Neural cell (in vitro differentiated cells): ENCODE results near the gene PRAC2. TPM values are rescaled to one million over a fixed set of nuclear protein-coding genes. Genes with fewer than 3 reads are reported as not detected.

ENCODE experiments used
- H2AFZ ChIP-seq: fragments of 200-600, 300-800 bp; sonication (generic), shearing (Covaris generic); 2 replicates; pipeline ENCODE4 v1.6.0; 2014; ENCODE audit warnings: low read depth, mild to moderate bottlenecking, antibody characterized with exemption, low read length, moderate library complexity
- H3F3A ChIP-seq: fragments of 200-600 bp; shearing (Covaris generic); 2 replicates; pipeline ENCODE4 v1.6.1; 2016; ENCODE audit warnings: mild to moderate bottlenecking, moderate library complexity, mixed read lengths, antibody characterized with exemption, low read length; ENCODE audit not compliant: insufficient read depth, poor library complexity, severe bottlenecking
- H3K27ac ChIP-seq: fragments of 200-600, 300-800 bp; sonication (generic), shearing (Covaris generic); 2 replicates; pipeline ENCODE4 v1.5.1; 2014; ENCODE audit warnings: mild to moderate bottlenecking, low read length, moderate library complexity
- H3K27me3 ChIP-seq: fragments of 300-800, 200-600 bp; sonication (generic), shearing (Covaris generic); 2 replicates; pipeline ENCODE4 v1.6.0; 2014; ENCODE audit warnings: mild to moderate bottlenecking, low read depth, low read length, moderate library complexity; ENCODE audit not compliant: insufficient read depth
- H3K36me3 ChIP-seq: fragments of 300-800, 200-600 bp; sonication (generic), shearing (Covaris generic); 2 replicates; pipeline ENCODE4 v1.5.1; 2014; ENCODE audit warnings: mild to moderate bottlenecking, antibody characterized with exemption, low read length, moderate library complexity; ENCODE audit not compliant: insufficient read depth
- H3K4me2 ChIP-seq: fragments of 300-800, 200-600 bp; sonication (generic), shearing (Covaris generic); 2 replicates; pipeline ENCODE4 v1.6.0; 2014; ENCODE audit warnings: mild to moderate bottlenecking, low read length
- H3K4me3 ChIP-seq: fragments of 300-800, 200-600 bp; sonication (generic), shearing (Covaris generic); 2 replicates; pipeline ENCODE4 v1.5.1; 2014; ENCODE audit warnings: mild to moderate bottlenecking, low read length, moderate library complexity
- H3K79me2 ChIP-seq: fragments of 200-600 bp; shearing (Covaris generic); replicated peaks from 2 replicates; pipeline ENCODE4 v1.6.0; 2014; ENCODE audit warnings: mild to moderate bottlenecking, low read length, moderate library complexity; ENCODE audit not compliant: insufficient read depth
- H3K9ac ChIP-seq: fragments of 300-800, 200-600 bp; sonication (generic), shearing (Covaris generic); 2 replicates; pipeline ENCODE4 v1.6.1; 2016; ENCODE audit warnings: mild to moderate bottlenecking, low read length, mixed read lengths
- H3K9me2 ChIP-seq: fragments of 200-600 bp; shearing (Covaris generic); 2 replicates; pipeline ENCODE4 v1.6.1; 2016; ENCODE audit warnings: mild to moderate bottlenecking, low read length, mixed read lengths; ENCODE audit not compliant: insufficient read depth
- H3K9me3 ChIP-seq: fragments of 200-600, 300-800 bp; sonication (generic), shearing (Covaris generic); 2 replicates; pipeline ENCODE4 v1.6.1; 2016; ENCODE audit warnings: mild to moderate bottlenecking, mixed run types, low read length, moderate library complexity, mixed read lengths
- H4K20me1 ChIP-seq: fragments of 200-600 bp; shearing (Covaris generic); 2 replicates; pipeline ENCODE4 v1.6.1; 2016; ENCODE audit warnings: mild to moderate bottlenecking, mixed run types; ENCODE audit not compliant: insufficient read depth
- EP300 ChIP-seq: fragments of 450-650 bp; conservative IDR thresholded peaks from 2 replicates; pipeline ENCODE4 v1.6.1; 2014; ENCODE audit warnings: antibody characterized with exemption, mild to moderate bottlenecking, moderate library complexity; ENCODE audit not compliant: poor library complexity, severe bottlenecking
- EZH2 ChIP-seq: fragments of 200-600, 300-800 bp; shearing (Covaris generic), sonication (generic); IDR thresholded peaks from 2 replicates; pipeline ENCODE4 v1.6.1; 2014; ENCODE audit warnings: antibody characterized with exemption, low read length, borderline replicate concordance, mild to moderate bottlenecking; ENCODE audit not compliant: insufficient read depth, poor library complexity, severe bottlenecking
- MXI1 ChIP-seq: fragments of 450-650 bp; conservative IDR thresholded peaks from 2 replicates; pipeline ENCODE4 v1.6.1; 2014; ENCODE audit warnings: antibody characterized with exemption, mild to moderate bottlenecking; ENCODE audit not compliant: poor library complexity, severe bottlenecking
- POLR2AphosphoS5 ChIP-seq: IDR thresholded peaks from 2 replicates; pipeline ENCODE4 v1.6.1; 2012
- RAD21 ChIP-seq: fragments of 450-650 bp; conservative IDR thresholded peaks from 2 replicates; pipeline ENCODE4 v1.6.1; 2014; ENCODE audit warnings: antibody characterized with exemption, mild to moderate bottlenecking, moderate library complexity
- SMC3 ChIP-seq: fragments of 450-650 bp; conservative IDR thresholded peaks from 2 replicates; pipeline ENCODE4 v1.6.1; 2014; ENCODE audit warnings: antibody characterized with exemption, mild to moderate bottlenecking, moderate library complexity; ENCODE audit not compliant: poor library complexity
- TAF1 ChIP-seq: IDR thresholded peaks from 2 replicates; pipeline ENCODE4 v1.6.1; 2012; ENCODE audit warnings: low read depth
- polyA plus RNA-seq: library from polyadenylated mRNA; depleted of rRNA; stranded (reverse); fragments of >200 nt; gene quantifications from 2 replicates; pipeline ENCODE4 v1.2.3, GENCODE V29; 2014
- TF ChIP-seq, protein P1 (sequence below): fragments of 450-650 bp; IDR thresholded peaks from 2 replicates; pipeline ENCODE4 v1.5.1; 2014; ENCODE audit warnings: antibody characterized with exemption, mild to moderate bottlenecking, moderate library complexity; ENCODE audit not compliant: poor library complexity, severe bottlenecking
- TF ChIP-seq, protein P2 (sequence below): IDR thresholded peaks from 2 replicates; pipeline ENCODE4 v1.6.1; 2012; ENCODE audit warnings: borderline replicate concordance

PRAC2 gene
- polyA plus RNA-seq, 1 donor from 2014 or later, result not detected

DNA sequence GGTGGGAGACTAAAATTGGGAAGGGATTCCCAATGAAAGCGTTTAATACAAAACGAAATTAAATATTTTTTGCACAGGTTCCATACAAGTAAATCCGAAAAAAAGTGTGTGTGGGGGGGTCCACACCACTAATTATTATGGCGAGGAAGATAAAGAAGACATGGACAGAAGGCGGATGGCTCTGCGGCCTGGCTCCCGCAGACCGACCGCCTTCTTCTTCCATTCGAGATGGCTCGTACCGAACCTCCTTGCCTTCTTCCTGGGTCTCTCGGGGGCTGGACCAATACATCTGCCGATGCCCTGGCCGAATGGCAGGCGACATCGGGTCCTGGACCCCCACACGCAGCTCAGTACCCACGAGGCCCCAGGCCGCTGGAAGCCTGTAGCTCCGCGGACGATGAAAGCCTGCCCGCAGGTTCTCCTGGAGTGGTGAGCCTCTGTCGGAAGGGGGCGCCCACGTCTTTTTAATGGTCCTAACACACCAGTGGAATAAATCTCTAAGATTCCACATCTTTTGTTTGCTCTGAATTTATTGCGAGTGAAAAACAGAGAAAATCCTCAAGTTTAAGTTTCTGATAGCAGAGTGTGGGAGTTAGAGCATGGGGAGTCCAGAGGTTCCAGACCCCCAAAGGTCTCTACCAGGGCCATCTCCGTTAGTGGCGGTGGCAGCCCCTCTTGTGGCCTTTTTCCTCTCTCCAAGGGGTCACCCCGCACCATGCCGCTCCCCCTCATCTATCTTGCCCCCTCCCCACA lies 1.4 kb downstream of the PRAC2 start:
- Histone ChIP-seq H3K9me3 (peaks cover 4% of the 10 kb centered on the region), H3K27ac (no peak overlapping the region), H4K20me1 (no peaks in the 10 kb centered on the region), H2AFZ (no peak overlapping the region), H3K27me3 (peaks cover 100% of the 10 kb centered on the region), H3K9ac (no peak overlapping the region), H3K9me2 (no peaks in the 10 kb centered on the region), H3F3A (no peaks in the 10 kb centered on the region), H3K4me2 (no peak overlapping the region), H3K36me3 (no peaks in the 10 kb centered on the region), H3K4me3 (no peak overlapping the region), H3K79me2 (no peaks in the 10 kb centered on the region)
- TF ChIP-seq EZH2, result no peak
- TF ChIP-seq, protein P1, sequence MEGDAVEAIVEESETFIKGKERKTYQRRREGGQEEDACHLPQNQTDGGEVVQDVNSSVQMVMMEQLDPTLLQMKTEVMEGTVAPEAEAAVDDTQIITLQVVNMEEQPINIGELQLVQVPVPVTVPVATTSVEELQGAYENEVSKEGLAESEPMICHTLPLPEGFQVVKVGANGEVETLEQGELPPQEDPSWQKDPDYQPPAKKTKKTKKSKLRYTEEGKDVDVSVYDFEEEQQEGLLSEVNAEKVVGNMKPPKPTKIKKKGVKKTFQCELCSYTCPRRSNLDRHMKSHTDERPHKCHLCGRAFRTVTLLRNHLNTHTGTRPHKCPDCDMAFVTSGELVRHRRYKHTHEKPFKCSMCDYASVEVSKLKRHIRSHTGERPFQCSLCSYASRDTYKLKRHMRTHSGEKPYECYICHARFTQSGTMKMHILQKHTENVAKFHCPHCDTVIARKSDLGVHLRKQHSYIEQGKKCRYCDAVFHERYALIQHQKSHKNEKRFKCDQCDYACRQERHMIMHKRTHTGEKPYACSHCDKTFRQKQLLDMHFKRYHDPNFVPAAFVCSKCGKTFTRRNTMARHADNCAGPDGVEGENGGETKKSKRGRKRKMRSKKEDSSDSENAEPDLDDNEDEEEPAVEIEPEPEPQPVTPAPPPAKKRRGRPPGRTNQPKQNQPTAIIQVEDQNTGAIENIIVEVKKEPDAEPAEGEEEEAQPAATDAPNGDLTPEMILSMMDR, result peak; percentile 60
- TF ChIP-seq MXI1, result no peak
- peak; percentile 61 for TF ChIP-seq RAD21
- no peak for TF ChIP-seq TAF1
- no peak for TF ChIP-seq EP300
- peak; percentile 60 for TF ChIP-seq SMC3
- TF ChIP-seq, protein P2, sequence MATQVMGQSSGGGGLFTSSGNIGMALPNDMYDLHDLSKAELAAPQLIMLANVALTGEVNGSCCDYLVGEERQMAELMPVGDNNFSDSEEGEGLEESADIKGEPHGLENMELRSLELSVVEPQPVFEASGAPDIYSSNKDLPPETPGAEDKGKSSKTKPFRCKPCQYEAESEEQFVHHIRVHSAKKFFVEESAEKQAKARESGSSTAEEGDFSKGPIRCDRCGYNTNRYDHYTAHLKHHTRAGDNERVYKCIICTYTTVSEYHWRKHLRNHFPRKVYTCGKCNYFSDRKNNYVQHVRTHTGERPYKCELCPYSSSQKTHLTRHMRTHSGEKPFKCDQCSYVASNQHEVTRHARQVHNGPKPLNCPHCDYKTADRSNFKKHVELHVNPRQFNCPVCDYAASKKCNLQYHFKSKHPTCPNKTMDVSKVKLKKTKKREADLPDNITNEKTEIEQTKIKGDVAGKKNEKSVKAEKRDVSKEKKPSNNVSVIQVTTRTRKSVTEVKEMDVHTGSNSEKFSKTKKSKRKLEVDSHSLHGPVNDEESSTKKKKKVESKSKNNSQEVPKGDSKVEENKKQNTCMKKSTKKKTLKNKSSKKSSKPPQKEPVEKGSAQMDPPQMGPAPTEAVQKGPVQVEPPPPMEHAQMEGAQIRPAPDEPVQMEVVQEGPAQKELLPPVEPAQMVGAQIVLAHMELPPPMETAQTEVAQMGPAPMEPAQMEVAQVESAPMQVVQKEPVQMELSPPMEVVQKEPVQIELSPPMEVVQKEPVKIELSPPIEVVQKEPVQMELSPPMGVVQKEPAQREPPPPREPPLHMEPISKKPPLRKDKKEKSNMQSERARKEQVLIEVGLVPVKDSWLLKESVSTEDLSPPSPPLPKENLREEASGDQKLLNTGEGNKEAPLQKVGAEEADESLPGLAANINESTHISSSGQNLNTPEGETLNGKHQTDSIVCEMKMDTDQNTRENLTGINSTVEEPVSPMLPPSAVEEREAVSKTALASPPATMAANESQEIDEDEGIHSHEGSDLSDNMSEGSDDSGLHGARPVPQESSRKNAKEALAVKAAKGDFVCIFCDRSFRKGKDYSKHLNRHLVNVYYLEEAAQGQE, result no peak
- no peak for TF ChIP-seq POLR2AphosphoS5

DNA sequence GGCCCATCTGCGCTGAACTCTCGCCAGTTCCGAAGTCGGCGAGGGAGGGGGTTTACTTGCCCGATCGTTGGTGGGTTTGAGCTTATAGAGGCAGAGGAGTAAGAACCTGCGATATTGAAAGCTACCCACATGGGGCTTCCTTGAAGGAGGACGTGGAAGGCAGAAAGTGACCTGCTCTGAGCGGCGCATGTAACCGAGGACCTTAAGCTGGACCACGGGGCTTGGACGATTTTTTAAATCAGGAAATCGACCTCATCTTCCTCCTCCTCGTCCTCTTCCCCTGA lies 2.0 kb downstream of the PRAC2 start:
- Histone ChIP-seq H3K79me2 (no peaks in the 10 kb centered on the region), H2AFZ (no peak overlapping the region), H3K9me2 (no peaks in the 10 kb centered on the region), H3K4me3 (no peak overlapping the region), H3K27ac (no peak overlapping the region), H3K4me2 (no peak overlapping the region), H3F3A (no peaks in the 10 kb centered on the region), H3K36me3 (no peaks in the 10 kb centered on the region), H4K20me1 (no peaks in the 10 kb centered on the region), H3K27me3 (peaks cover 100% of the 10 kb centered on the region), H3K9me3 (peaks cover 4% of the 10 kb centered on the region), H3K9ac (no peak overlapping the region)
- TF ChIP-seq, protein P2, result no peak
- TF ChIP-seq EZH2 (no peak), EP300 (no peak), TAF1 (no peak), SMC3 (no peak), MXI1 (no peak), POLR2AphosphoS5 (no peak), RAD21 (no peak)
- TF ChIP-seq, protein P1, result no peak
